Karpas-422 (cell line): ENCODE results near the gene ARMC2. TPM values are rescaled to one million over a fixed set of nuclear protein-coding genes. Genes with fewer than 3 reads are reported as not detected.
"Not testable (repeated sequence)": the region's sequence is repeated elsewhere in the genome, so short reads cannot be mapped to it uniquely, and the experiment has no call there.

Source experiments
- DNase-seq: peaks from one replicate; pipeline ENCODE4 v3.0.0-alpha.2; 2015
- H2AFZ ChIP-seq: fragments of 200-600 bp; sonication (generic); 2 replicates; pipeline ENCODE4 v1.6.1; 2014; ENCODE audit warnings: antibody characterized with exemption, low read length, mixed read lengths
- H3K27ac ChIP-seq: fragments of 200-600 bp; sonication (generic); 2 replicates; pipeline ENCODE4 v1.5.1; 2014; ENCODE audit warnings: mild to moderate bottlenecking, low read length, moderate library complexity
- H3K27me3 ChIP-seq: fragments of 200-600 bp; sonication (generic); 2 replicates; pipeline ENCODE4 v1.6.1; 2014; ENCODE audit warnings: low read length, mixed read lengths
- H3K36me3 ChIP-seq: fragments of 200-600 bp; sonication (generic); 2 replicates; pipeline ENCODE4 v1.6.1; 2014; ENCODE audit warnings: low read length, mixed read lengths; ENCODE audit not compliant: insufficient read depth
- H3K4me1 ChIP-seq: fragments of 200-600 bp; sonication (generic); 2 replicates; pipeline ENCODE4 v1.6.1; 2014; ENCODE audit warnings: mild to moderate bottlenecking, low read length, mixed read lengths
- H3K4me2 ChIP-seq: fragments of 200-600 bp; sonication (generic); 2 replicates; pipeline ENCODE4 v1.6.1; 2014; ENCODE audit warnings: low read length, low read depth, mild to moderate bottlenecking; ENCODE audit not compliant: poor library complexity, severe bottlenecking
- H3K4me3 ChIP-seq: fragments of 200-600 bp; sonication (generic); 2 replicates; pipeline ENCODE4 v1.5.1; 2014; ENCODE audit warnings: mild to moderate bottlenecking, antibody characterized with exemption, low read length, mixed read lengths
- H3K79me2 ChIP-seq: fragments of 200-600 bp; sonication (generic); 2 replicates; pipeline ENCODE4 v1.6.1; 2014; ENCODE audit warnings: mild to moderate bottlenecking, low read length, mixed read lengths
- H3K9ac ChIP-seq: fragments of 200-600 bp; sonication (generic); 2 replicates; pipeline ENCODE4 v1.6.0; 2014; ENCODE audit warnings: low read length
- H3K9me2 ChIP-seq: fragments of 200-600 bp; sonication (generic), shearing (Covaris generic); replicated peaks from 2 replicates; pipeline ENCODE4 v1.6.0; 2014; ENCODE audit warnings: mild to moderate bottlenecking, low read length, moderate library complexity; ENCODE audit not compliant: insufficient read depth
- H3K9me3 ChIP-seq: fragments of 300-700, 200-600 bp; sonication (generic); 2 replicates; pipeline ENCODE4 v1.6.1; 2014; ENCODE audit warnings: low read length, mixed read lengths
- H4K20me1 ChIP-seq: fragments of 200-600 bp; sonication (generic); 2 replicates; pipeline ENCODE4 v1.6.1; 2014; ENCODE audit warnings: mild to moderate bottlenecking, antibody characterized with exemption, low read length, low read depth; ENCODE audit not compliant: insufficient read depth
- total RNA-seq: library from RNA; depleted of rRNA; stranded (reverse); fragments of >200 nt; shearing (Covaris generic); gene quantifications from 2 replicates; pipeline ENCODE4 v1.2.3, GENCODE V29; 2014; ENCODE audit warnings: low replicate concordance

Gene ARMC2
- total RNA-seq, 1 experiment from 2014 or later, result 1.0 TPM

DNA sequence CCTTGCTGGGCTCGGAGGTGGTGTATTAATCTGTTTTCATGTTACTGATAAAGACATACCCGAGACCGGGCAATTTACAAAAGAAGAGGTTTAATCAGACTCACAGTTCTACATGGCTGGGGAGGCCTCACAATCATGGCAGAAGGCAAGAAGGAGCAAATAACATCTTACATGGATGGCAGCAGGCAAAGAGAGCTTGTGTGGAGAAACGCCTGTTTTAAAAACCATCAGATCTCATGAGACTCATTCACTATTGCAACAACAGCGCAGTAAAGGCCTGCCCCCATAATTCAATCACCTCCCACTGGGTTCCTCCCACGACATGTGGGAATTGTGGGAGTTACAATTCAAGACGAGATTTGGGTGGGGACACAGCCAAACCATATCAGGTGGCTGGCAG lies 30.9 kb upstream of the ARMC2 start:
- not testable (repeated sequence) for H3K27ac ChIP-seq, H4K20me1 ChIP-seq, H3K4me3 ChIP-seq, H3K27me3 ChIP-seq, DNase-seq, H2AFZ ChIP-seq, H3K9me3 ChIP-seq, H3K9me2 ChIP-seq, H3K9ac ChIP-seq, H3K36me3 ChIP-seq, H3K4me2 ChIP-seq, H3K79me2 ChIP-seq, H3K4me1 ChIP-seq

GRCh38 chr6:108820006-108820405 lies 28.2 kb upstream of the ARMC2 start:
- Histone ChIP-seq H3K9me2 (no peaks in the 10 kb centered on the region), H3K4me2 (no peak overlapping the region), H3K9me3 (no peaks in the 10 kb centered on the region), H3K79me2 (no peaks in the 10 kb centered on the region), H3K4me3 (no peak overlapping the region), H2AFZ (no peak overlapping the region), H3K4me1 (no peaks in the 10 kb centered on the region), H4K20me1 (no peaks in the 10 kb centered on the region), H3K27ac (no peak overlapping the region), H3K9ac (no peak overlapping the region), H3K27me3 (no peaks in the 10 kb centered on the region), H3K36me3 (no peaks in the 10 kb centered on the region)
- no peak for DNase-seq

GRCh38 chr6:108822401-108822800 lies 25.8 kb upstream of the ARMC2 start:
- DNase-seq, result no peak
- Histone ChIP-seq H3K27me3 (no peaks in the 10 kb centered on the region), H3K9me3 (peaks cover 4% of the 10 kb centered on the region; the same call in 1 of the 2 replicates), H3K9ac (no peak overlapping the region), H3K27ac (no peak overlapping the region), H3K4me2 (no peak overlapping the region), H3K4me3 (no peak overlapping the region), H2AFZ (no peak overlapping the region), H3K4me1 (no peaks in the 10 kb centered on the region), H3K36me3 (no peaks in the 10 kb centered on the region), H4K20me1 (no peaks in the 10 kb centered on the region), H3K79me2 (no peaks in the 10 kb centered on the region), H3K9me2 (no peaks in the 10 kb centered on the region)

GRCh38 chr6:108825326-108825725 lies 22.9 kb upstream of the ARMC2 start:
- no peaks in the 10 kb centered on the region for H3K9me2 ChIP-seq
- H3K27me3 ChIP-seq, result no peaks in the 10 kb centered on the region
- H3K27ac ChIP-seq, result no peak overlapping the region
- no peak overlapping the region for H3K4me3 ChIP-seq
- H3K9ac ChIP-seq, result no peak overlapping the region
- no peaks in the 10 kb centered on the region for H3K36me3 ChIP-seq
- no peak overlapping the region for H2AFZ ChIP-seq
- no peaks in the 10 kb centered on the region for H3K79me2 ChIP-seq
- no peaks in the 10 kb centered on the region for H3K4me1 ChIP-seq
- H4K20me1 ChIP-seq, result no peaks in the 10 kb centered on the region
- DNase-seq, result no peak
- H3K9me3 ChIP-seq, result peaks cover 4% of the 10 kb centered on the region; the same call in 1 of the 2 replicates
- no peak overlapping the region for H3K4me2 ChIP-seq

GRCh38 chr6:108831104-108831503 lies 17.1 kb upstream of the ARMC2 start:
- Histone ChIP-seq H3K36me3 (no peaks in the 10 kb centered on the region), H3K9ac (no peak overlapping the region), H2AFZ (no peak overlapping the region)

GRCh38 chr6:108832738-108833137 lies 15.5 kb upstream of the ARMC2 start:
- Histone ChIP-seq H3K9ac (no peak overlapping the region), H3K79me2 (no peaks in the 10 kb centered on the region), H3K9me2 (no peaks in the 10 kb centered on the region), H2AFZ (no peak overlapping the region), H3K27ac (no peak overlapping the region), H3K4me2 (no peak overlapping the region), H3K9me3 (no peaks in the 10 kb centered on the region), H4K20me1 (no peaks in the 10 kb centered on the region), H3K27me3 (no peaks in the 10 kb centered on the region), H3K36me3 (no peaks in the 10 kb centered on the region), H3K4me1 (peaks cover 32% of the 10 kb centered on the region), H3K4me3 (no peak overlapping the region)
- DNase-seq, result no peak

More at GRCh38 chr6:108831104-108831503, 17.1 kb upstream of the ARMC2 start:
- Histone ChIP-seq H3K27ac (no peak overlapping the region), H3K4me3 (no peak overlapping the region), H3K4me2 (no peak overlapping the region), H3K79me2 (no peaks in the 10 kb centered on the region), H3K9me3 (no peaks in the 10 kb centered on the region), H3K4me1 (peaks cover 17% of the 10 kb centered on the region), H3K9me2 (no peaks in the 10 kb centered on the region), H4K20me1 (no peaks in the 10 kb centered on the region), H3K27me3 (no peaks in the 10 kb centered on the region)
- no peak for DNase-seq

DNA sequence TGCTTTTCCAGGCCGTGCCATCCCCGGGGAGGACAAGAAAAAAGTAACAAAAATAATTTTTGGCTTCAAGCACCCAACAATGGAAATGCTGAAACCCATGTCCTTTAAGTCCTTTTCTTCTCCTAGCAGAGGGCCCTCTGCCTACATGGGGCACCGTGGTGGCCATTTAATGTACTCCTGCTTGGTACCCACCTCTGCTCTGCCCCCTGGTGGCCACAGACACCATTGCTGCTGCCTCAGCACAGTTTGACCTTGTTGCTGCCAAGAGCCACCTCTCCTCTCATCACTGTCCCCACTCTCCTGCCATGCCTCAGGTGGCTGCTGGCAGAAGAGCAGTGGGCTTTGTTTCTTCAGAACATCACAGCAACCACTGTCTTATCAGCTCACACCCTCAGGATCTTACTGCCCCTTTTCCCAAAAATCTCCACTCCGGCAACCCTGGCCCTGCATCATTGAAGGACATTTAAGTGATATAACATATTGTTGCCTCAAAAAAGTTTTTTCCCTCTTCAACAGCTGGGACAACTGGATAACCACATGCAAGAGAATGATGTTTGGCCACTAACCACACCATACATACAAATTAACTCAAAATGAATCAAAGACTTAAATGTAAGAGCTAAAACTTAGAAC lies 12.9 kb upstream of the ARMC2 start:
- H3K9ac ChIP-seq, result no peak overlapping the region
- H3K9me3 ChIP-seq, result no peaks in the 10 kb centered on the region
- DNase-seq, result peak; percentile 92
- no peak overlapping the region for H3K27ac ChIP-seq
- H3K36me3 ChIP-seq, result no peaks in the 10 kb centered on the region
- no peaks in the 10 kb centered on the region for H4K20me1 ChIP-seq
- no peaks in the 10 kb centered on the region for H3K79me2 ChIP-seq
- 0 out of 2 replicates have a peak overlapping the region, but pooled peaks have one; percentile 33 for H2AFZ ChIP-seq
- peaks cover 35% of the 10 kb centered on the region for H3K4me1 ChIP-seq
- no peaks in the 10 kb centered on the region for H3K27me3 ChIP-seq
- H3K4me2 ChIP-seq, result peak overlapping the region; percentile 32
- no peak overlapping the region for H3K4me3 ChIP-seq
- no peaks in the 10 kb centered on the region for H3K9me2 ChIP-seq

GRCh38 chr6:108836061-108836460 lies 12.2 kb upstream of the ARMC2 start:
- H3K79me2 ChIP-seq, result no peaks in the 10 kb centered on the region
- H3K9me2 ChIP-seq, result no peaks in the 10 kb centered on the region
- no peak overlapping the region for H3K9ac ChIP-seq
- no peak overlapping the region for H2AFZ ChIP-seq
- no peak overlapping the region for H3K4me3 ChIP-seq
- no peaks in the 10 kb centered on the region for H4K20me1 ChIP-seq
- no peaks in the 10 kb centered on the region for H3K9me3 ChIP-seq
- H3K36me3 ChIP-seq, result no peaks in the 10 kb centered on the region
- DNase-seq, result no peak
- H3K4me1 ChIP-seq, result peaks cover 35% of the 10 kb centered on the region
- no peaks in the 10 kb centered on the region for H3K27me3 ChIP-seq
- no peak overlapping the region for H3K27ac ChIP-seq
- no peak overlapping the region for H3K4me2 ChIP-seq
